Measurements from ENCODE around the gene DNM3.

DNA sequence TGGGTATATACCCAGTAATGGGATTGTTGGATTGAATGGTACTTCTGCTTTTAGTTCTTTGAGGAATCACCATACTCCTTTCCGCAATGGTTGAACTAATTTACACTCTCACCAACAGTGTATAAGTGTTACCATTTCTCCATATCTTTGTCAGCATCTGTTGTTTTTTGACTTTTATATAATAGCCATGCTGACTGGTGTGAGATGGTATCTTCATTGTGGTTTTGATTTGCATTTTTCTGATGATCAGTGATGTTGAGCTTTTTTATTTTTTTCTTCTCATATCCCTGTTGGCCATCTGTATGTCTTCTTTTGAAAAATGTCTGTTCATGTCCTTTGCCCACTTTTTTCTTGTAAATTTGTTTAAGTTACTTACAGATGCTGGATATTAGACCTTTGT is 14.1 kb downstream of the DNM3 start:
- TF ChIP-seq, protein P1, sequence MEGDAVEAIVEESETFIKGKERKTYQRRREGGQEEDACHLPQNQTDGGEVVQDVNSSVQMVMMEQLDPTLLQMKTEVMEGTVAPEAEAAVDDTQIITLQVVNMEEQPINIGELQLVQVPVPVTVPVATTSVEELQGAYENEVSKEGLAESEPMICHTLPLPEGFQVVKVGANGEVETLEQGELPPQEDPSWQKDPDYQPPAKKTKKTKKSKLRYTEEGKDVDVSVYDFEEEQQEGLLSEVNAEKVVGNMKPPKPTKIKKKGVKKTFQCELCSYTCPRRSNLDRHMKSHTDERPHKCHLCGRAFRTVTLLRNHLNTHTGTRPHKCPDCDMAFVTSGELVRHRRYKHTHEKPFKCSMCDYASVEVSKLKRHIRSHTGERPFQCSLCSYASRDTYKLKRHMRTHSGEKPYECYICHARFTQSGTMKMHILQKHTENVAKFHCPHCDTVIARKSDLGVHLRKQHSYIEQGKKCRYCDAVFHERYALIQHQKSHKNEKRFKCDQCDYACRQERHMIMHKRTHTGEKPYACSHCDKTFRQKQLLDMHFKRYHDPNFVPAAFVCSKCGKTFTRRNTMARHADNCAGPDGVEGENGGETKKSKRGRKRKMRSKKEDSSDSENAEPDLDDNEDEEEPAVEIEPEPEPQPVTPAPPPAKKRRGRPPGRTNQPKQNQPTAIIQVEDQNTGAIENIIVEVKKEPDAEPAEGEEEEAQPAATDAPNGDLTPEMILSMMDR (IDR thresholded peaks at IDR 0.05; ENCODE audit: low read depth, low read length, poor library complexity, severe bottlenecking), result no peak
- TF ChIP-seq EZH2phosphoT487 (IDR thresholded peaks at IDR 0.05; ENCODE audit: borderline replicate concordance, low read length), result no peak

All from DOHH2 (cell line).